T-helper 9 cell (primary cell): ENCODE data around the gene DPRX.

Experiments
- DNase-seq: peaks from one replicate; pipeline ENCODE4 v3.0.0-alpha.2; 2020
- total RNA-seq, 2 donors: gene quantifications; one replicate each; lab custom pipeline; 2026; lab: John Stamatoyannopoulos, UW

Gene DPRX
- 0 reads per million in 2 donors for total RNA-seq

GRCh38 chr19:53631949-53632407 lies at the start of gene DPRX:
Gene DPRX, plus strand, starts transcription at chr19:53631999. Its CDS starts 108 bp downstream, at chr19:53632107.
- no peak for DNase-seq

GRCh38 chr19:53583181-53583580 lies 48.6 kb upstream of the DPRX start:
- no peak for DNase-seq

DNA sequence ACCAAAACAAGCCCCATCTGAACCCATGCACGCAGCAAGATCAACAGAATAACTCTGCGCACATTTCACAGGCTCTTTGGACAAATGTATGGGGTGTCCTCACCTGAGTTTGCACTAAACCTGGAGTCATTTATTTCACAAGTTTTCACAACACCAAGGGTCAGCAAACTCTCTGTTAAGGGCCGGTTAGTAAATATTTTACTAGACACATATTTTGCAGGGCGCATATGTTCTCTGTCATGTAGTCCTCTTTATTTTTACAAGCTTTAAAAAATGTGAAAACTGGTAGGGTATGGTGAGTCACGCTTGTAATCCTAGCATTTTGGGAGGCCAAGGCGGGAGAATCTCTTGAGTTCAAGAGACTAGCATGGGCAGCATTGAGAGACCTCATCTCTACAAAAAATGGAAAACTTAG lies 45.5 kb upstream of the DPRX start:
- DNase-seq: no peak

DNA sequence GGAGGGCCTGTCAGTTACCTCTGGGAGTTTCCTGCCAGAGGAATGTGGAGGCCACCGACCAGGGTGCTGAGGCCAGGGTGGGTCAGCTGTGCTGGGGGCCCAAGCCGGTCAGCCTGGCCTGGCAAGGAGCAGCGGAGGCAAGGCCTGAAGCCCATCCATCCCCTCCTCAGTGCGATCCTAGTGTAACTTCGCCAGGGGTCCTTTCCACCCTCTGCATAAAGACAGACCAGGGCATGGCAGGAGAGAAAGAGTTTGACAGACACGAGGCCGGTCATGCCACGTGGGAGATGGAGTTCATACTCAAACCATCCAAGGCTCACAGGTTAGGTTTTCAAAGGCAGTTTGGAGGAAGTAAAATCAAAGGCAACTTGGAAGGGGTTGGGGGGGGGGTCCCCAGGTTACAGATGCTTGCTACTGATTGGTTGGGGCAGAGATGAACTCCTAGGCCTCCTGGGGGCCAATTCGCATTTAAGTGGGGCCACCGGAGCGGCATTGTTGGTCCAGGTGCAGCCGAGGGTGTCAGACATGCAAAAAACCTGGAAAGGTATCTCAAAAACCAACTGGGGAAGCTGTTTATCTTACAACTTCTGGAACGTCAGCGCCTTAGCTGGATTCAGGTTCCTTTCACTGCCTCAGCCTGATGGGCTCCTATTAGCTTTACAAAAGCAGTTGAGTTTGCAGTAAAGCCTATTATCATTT lies 36.8 kb upstream of the DPRX start:
- no peak for DNase-seq

GRCh38 chr19:53595510-53595867 lies 36.3 kb upstream of the DPRX start:
- DNase-seq: no peak

DNA sequence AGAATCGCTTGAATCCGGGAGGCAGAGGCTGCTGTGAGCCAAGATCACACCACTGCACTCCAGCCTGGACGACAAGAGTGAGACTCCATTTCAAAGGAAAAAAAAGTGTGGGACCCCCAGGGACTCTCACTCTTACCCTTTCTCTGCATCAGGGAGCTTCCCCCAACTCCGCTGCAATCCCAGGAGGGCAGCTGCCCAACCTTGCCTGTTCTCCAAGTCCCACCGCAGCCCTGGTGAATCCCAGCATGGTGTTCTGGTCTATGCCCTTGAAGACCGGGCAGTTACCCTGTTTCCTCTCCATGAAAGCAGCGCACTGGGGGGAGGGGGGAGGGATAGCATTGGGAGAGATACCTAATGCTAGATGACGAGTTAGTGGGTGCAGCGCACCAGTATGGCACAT lies 35.7 kb upstream of the DPRX start:
- no peak for DNase-seq

GRCh38 chr19:53597023-53597422 lies 34.8 kb upstream of the DPRX start:
- DNase-seq: no peak

DNA sequence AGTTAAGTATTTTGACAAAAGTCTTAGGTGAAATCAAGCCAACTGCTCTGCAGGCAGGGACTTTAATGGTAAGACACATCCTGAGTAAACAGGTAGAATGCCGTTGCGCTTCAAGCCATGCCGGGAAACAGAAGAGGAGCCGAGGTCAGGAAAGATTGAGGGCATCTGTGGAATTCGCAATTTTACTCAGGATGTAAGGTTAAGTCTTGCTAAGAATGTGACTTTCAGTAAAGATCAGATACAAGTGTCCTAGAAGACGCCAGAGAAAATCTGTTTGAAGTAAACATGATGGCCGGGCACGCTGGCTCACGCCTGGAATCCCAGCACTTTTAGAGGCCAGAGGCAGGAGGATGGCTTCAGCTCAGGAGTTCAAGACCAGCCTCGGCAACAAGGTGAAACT lies 33.4 kb upstream of the DPRX start:
- DNase-seq: no peak

DNA sequence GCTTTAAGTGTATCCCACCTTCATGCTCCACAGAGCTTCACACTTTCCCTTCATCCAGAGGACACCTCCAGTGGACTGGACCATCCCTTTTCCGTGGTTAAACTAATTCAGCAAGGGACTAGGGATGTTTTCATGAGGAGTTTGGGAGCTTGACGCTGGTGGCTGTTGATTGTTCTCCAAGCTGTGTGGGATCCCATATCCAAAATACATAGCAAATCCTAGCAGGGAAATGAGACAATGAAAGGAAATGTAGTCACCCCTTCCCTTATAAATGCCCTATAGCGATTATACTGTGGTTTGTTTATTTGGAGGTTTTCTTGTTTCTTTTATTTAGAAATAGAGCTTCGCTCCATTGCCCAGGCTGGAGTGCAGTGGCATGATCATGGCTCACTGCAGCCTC lies 31.6 kb upstream of the DPRX start:
- DNase-seq: no peak

GRCh38 chr19:53606031-53606430 lies 25.8 kb upstream of the DPRX start:
- DNase-seq: no peak

DNA sequence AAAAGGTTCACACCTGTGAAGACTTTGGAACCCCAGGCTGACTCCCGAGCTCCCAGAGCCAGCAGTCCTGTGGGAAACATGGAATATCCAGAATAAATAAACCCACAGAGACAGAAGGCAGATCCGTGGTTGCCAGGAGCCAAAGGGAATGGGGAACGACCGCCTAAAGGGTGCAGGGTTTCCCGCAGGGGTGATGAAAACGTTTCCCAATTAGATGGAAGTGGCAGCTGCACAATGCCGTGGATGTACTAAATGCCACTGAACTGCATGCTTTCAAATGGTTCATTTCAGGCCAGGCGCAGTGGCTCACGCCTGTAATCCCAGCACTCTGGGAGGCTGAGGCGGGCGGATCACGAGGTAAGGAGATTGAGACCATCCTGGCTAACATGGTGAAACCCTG lies 23.4 kb upstream of the DPRX start:
- no peak for DNase-seq

- no peak for DNase-seq
Measured at GRCh38 chr19:53612762-53613526, 18.9 kb upstream of the DPRX start.

DNA sequence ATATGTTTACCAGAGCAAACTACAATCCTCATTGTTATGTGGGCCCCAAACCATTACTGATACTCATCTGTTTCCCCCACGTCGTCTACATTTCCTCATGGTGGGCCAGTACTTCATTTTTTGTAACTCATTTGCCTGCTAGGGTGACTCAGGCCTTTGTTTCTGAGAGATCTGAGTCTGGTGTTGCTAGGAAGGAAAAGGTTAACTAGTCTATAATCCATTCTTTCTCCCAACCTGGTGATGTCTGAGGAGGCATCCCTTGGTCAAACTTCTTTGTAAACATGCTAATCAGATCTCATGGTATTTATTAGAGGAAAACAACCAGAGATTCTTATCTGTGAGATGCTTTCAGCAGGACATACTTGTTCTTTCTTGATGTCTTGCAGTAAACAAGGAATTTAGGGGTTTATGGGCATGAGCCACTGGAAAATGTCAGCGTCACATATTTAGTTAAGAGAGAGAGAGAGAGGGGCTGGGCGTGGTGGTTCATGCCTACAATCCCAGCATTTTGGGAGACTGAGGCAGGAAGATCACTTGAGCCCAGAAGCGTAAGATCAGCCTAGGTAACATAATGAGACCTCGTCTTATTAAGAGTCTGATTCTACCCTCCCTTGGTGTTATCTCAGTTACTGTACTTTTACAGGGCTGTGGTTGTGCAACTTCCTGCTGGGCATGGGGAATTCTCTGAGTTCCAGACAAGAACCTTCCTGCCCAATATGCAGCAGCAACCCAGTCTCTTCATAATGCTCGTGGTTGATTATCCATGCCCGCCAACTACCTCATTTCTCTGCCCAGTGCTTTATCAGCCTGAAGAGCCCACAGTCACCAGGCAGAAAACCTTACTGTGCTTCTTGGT lies 9.7 kb upstream of the DPRX start:
- no peak for DNase-seq

DNA sequence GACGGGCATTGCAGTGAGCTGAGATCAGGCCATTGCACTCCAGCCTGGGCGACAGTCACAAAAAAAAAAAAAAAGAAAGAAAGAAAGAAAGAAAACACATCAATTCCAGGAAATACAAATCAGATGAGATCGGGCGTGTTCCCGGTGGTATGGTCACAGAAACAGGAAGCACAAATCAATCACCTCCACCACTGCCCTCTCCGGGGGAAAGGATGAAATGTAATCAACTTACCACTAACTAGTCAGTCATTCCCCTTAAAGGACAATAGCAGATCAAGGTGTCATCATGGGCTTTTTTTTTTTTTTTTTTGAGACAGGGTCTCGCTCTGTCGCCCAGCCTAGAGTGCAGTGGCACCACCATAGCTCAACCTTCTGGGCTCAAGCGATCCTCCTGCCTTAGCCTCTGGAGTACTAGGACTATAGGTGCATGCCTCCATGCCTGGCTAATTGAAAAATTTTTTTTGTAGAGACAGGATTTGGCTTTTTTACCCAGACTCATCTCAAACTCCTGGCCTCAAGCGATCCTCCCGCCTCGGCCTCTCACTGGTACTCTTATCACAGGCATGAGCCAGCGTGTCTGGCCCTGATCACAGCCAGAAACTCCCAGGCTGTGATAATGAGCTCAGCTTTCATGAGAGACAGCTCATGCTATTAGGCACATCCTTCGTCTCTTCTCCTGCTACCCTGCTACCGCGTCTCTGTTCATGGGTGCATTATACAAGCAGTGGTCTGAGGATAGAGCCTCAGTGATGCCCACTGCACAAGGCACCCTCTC lies 6.8 kb upstream of the DPRX start:
- DNase-seq: no peak

DNA sequence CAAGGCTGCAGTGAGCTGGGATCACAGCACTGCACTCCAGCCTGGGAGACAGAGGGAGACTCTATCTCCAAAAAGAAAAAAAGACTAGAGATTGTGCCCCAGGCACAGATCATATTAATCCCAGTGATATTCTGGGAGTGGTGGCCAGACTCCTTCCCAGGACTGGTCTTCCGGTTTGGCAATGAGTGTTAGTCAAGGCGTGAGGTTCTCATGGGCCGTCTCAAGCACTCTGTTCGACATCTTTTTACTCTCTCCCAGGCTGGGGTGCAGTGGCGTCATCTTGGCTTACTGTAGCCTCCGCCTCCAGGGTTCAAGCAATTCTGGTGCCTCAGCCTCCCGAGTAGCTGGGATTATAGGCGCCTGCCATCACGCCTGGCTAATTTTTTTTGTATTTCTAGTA lies 5.3 kb upstream of the DPRX start:
- no peak for DNase-seq

DNA sequence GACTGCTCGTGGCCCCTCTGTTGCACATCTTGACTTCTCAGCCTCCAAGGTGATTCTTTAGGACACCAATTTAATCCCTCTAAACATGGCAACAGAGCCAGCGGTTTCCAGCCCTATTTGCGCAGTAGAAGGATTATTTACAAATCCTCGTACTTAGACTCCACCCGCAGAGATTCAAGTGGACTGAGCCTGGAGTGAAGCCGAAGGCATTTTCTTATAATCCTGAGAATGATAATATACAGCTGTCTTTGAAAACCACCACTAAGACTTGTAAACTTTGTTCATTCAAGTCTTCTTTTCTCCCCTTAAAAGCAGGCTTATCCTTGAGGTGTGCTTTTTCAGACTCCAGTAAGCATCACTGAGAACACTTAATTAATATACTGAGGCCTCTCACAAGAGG lies 4.8 kb upstream of the DPRX start:
- no peak for DNase-seq

DNA sequence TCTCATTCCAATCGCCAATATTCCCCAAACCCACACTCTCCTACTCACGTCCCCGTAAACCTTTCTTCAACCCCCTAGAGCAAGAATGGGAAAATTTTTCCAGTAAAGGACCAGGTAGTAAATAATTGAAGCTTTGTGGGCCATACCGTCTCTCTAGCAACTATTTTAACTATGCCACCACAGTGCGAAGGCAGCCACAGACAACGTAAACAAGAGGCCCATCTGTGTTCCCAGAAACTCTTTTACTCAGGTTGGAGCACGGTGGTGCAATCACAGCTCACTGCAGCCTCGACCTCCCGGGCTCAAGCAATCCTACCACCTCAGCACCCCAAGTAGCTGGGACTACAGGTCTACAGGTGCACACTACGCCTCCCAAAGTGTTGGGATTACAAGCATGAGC lies 3.0 kb downstream of the DPRX start:
- no peak for DNase-seq

- no peak for DNase-seq
Measured at GRCh38 chr19:53639471-53639870, 7.7 kb downstream of the DPRX start.

DNA sequence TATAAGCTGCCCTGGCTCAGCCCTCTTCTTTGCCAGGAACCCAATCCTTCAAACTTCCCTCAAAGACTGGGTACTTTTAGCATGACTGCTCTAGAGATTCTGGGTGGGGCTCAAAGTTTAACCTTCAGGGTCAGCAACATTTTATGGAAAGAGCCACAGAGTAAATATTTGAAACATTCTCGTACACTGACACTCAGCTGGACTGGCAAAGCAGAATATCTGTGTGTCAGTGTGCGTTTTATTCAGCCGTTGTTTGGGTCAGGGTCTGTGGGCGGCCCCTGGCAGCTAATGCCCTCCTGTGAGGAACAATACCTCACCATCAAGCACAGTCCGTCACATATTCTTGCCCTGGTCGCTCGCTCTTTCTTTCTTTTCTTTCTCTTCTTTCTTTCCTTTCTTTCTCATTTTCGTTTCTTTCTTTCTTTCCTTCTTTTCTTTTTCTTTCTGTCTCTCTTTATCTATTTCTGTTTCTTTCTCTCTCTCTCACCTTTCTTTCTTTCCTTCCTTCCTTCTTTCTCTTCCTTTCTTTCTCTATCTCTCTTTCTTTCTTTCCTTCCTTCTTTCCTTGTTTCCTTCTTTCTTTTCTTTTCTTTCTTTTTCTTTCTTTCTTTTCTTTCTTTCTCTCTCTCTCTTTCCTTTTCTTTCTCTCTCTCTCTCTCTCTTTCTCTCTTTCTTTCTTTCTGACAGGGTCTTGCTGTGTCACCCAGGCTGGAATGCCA lies 10.7 kb downstream of the DPRX start:
- DNase-seq: no peak

DNA sequence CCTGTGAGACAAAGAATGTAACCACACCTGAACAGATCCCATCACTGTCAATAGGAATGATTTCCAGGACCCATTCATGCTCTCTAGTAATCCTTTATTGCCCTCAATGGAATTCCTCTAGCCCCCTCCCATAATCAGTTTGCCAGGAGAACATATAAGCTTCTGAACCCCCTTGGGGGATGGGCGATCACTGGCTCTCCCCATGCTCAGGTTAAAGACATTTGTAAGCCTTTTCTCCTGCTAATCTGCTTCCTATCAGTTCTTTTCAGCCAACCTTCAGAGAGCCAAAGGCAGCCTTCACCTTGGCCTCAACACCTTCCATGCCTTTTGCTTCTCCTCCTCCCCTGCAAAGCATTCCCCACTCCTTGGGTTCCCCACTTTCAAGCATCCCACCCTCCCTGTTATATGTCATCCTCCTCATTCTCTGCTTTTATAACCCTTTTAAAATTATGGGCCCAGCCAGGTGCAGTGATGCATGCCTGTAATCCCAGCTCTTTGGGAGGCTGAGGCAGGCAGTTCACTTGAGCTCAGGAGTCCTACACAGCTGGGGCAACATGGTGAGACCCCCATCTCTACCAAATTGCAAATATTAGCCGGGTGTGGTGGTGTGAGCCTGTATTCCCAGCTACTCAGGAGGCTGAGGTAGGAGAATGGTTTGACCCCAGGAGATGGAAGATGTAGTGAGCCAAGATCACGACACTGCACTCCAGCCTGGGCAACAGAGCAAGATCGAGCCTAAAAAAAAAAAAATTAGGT lies 12.4 kb downstream of the DPRX start:
- no peak for DNase-seq

DNA sequence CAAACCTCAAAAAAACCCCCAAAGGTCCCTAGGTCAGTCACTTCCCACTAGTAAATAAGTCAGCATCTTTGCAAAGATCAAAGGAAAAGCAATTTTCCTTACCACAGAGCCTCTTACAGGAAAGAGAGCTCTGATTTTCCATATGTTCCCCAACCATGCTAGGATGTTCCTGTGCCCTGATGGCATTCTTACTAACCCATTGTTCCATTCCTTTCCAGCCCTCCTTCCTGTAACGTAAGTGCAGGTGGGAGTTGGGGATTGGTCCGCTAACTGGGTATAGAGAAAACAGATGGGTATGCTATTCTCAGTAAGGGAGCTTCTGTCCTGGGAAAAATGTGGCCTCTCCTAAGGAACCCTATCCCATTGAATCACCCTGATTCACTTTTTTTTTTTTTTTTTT lies 14.3 kb downstream of the DPRX start:
- no peak for DNase-seq
